K562 (cell line): Measurements from ENCODE around the gene MROH8. TPM values are rescaled to one million over a fixed set of nuclear protein-coding genes. Genes with fewer than 3 reads are reported as not detected.

ENCODE experiments used
- CC2D1A ChIP-seq: fragments of 450-650 bp; IDR thresholded peaks from 2 replicates; pipeline ENCODE4 v1.6.1; 2017; ENCODE audit warnings: mild to moderate bottlenecking
- HMGN3 ChIP-seq: IDR thresholded peaks from 2 replicates; pipeline ENCODE4 v1.6.1; 2011; ENCODE audit warnings: borderline replicate concordance, low read depth, mild to moderate bottlenecking, mixed read lengths, low read length; ENCODE audit not compliant: insufficient read length; ENCODE audit errors: extremely low read depth
- HOXB6 ChIP-seq: fragments of 250-450 bp; sonication (Bioruptor Pico); IDR thresholded peaks from 2 replicates; pipeline ENCODE4 v1.5.1; 2022; ENCODE audit warnings: mild to moderate bottlenecking, borderline replicate concordance
- NFIX ChIP-seq: fragments of 250-450 bp; sonication (Bioruptor Pico); IDR thresholded peaks from 2 replicates; pipeline ENCODE4 v1.4.0; 2020; ENCODE audit warnings: low read depth, mild to moderate bottlenecking, moderate library complexity
- NONO ChIP-seq, 2 experiments: fragments of 200-400 bp in 1 of 2; fragments of 450-650 bp in 1 of 2; formaldehyde crosslinking in 1 of 2; IDR thresholded peaks; 2 replicates each; pipeline ENCODE4 v1.6.1; 2017; ENCODE audit warnings: low read depth in 2 of 2, mild to moderate bottlenecking in 2 of 2, moderate library complexity in 2 of 2, low read length in 1 of 2
- PHF8 ChIP-seq: fragments of 200-600 bp; sonication (generic); IDR thresholded peaks from 2 replicates; pipeline ENCODE4 v1.6.1; 2012; ENCODE audit warnings: mixed run types, mild to moderate bottlenecking, inconsistent platforms, low read length, moderate library complexity, borderline replicate concordance
- PTRF ChIP-seq: fragments of 450-650 bp; IDR thresholded peaks from 2 replicates; pipeline ENCODE4 v1.6.1; 2016; ENCODE audit warnings: mild to moderate bottlenecking, missing genetic modification characterization, missing compliant biosample characterization
- SMARCA4 ChIP-seq: fragments of 450-650 bp; IDR thresholded peaks from 2 replicates; pipeline ENCODE4 v1.6.1; 2016
- STAG1 ChIP-seq: sonication (generic); formaldehyde crosslinking; IDR thresholded peaks from 2 replicates; pipeline ENCODE4 v1.5.0; 2020; ENCODE audit warnings: missing genetic modification reagents, borderline replicate concordance
- ZNF696 ChIP-seq: fragments of 250-450 bp; sonication (Bioruptor Pico); conservative IDR thresholded peaks from 2 replicates; pipeline ENCODE4 v1.4.0; 2020; ENCODE audit warnings: mild to moderate bottlenecking, moderate library complexity
- polyA plus RNA-seq, 8 experiments: library from polyadenylated mRNA; depleted of rRNA in 4 of 8; stranded (reverse) in 5 of 8; unstranded in 3 of 8; fragments of >200 nt; fragmentation: Nextera tagmentation in 2 of 8; fragmentation: Illumina TruSeq in 1 of 8; extraction: Ambion mirVana in 2 of 8; extraction: Trizol in 1 of 8; gene quantifications; 2 replicates each; pipeline versions ENCODE4 v1.2.1 to v1.2.3, GENCODE V29; 2011 to 2014; ENCODE audit warnings: inconsistent platforms in 1 of 8, missing spikeins in 1 of 8
- total RNA-seq, 7 experiments: library from RNA; depleted of rRNA in 6 of 7; stranded (reverse); fragments of >200 nt in 6 of 7; fragmentation: Illumina TruSeq in 2 of 7; extraction: Trizol in 2 of 7; gene quantifications; 2 replicates each; pipeline versions ENCODE4 v1.2.1 to v1.2.3, GENCODE V29; 2011 to 2021; ENCODE audit warnings: low replicate concordance in 1 of 7
- TF ChIP-seq, protein P1 (sequence below): sonication (generic); formaldehyde crosslinking; IDR thresholded peaks from 2 replicates; pipeline ENCODE4 v1.8.1; 2023; ENCODE audit warnings: mild to moderate bottlenecking, missing genetic modification reagents
- TF ChIP-seq, protein P2 (sequence below), 2 experiments: fragments of 450-650 bp; conservative IDR thresholded peaks; 2 replicates each; pipeline ENCODE4 v1.6.1; 2017; ENCODE audit warnings: mild to moderate bottlenecking in 2 of 2, moderate library complexity in 2 of 2
- TF ChIP-seq, protein P3 (sequence below): fragments of 450-650 bp; IDR thresholded peaks from 2 replicates; pipeline ENCODE4 v1.7.0; 2016; ENCODE audit warnings: borderline replicate concordance

MROH8 gene
- total and polyA plus RNA-seq, 9 of the 15 experiments (the other 6 are each of a cell fraction or from before 2014, with no cell fraction given), result 0.21 to 1.5 (median 0.78) TPM

DNA sequence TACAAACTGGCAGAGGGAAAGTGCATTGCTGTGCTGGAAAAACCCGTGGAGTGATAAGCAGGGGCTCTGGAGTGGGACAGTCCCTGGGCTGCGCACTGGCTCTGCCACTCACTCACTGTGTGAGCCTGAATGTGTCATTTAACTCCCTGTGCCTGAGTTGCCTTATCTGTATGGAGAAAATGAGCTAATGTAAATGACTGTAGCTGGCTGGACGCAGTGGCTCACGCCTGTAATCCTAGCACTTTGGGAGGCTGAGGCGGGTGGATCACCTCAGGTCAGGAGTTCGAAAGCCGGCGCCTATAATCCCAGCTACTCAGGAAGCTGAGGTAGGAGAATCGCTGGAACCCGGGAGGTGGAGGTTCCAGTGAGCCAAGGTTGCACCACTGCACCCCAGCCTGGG lies 18.7 kb downstream of the MROH8 start (continued):
- TF ChIP-seq NFIX (CRISPR knock-in tag) (no peak), ZNF696 (CRISPR knock-in tag) (no peak), PHF8 (no peak), PTRF (no peak), CC2D1A (no peak), HOXB6 (CRISPR knock-in tag) (no peak), HMGN3 (no peak), SMARCA4 (peak; percentile 72), NONO (IDR thresholded peaks at IDR 0.05; ENCODE audit: low read depth in 2 of 2, low read length in 1 of 2) (no peak), STAG1 (CRISPR knock-in tag) (no peak)
- TF ChIP-seq, protein P1, sequence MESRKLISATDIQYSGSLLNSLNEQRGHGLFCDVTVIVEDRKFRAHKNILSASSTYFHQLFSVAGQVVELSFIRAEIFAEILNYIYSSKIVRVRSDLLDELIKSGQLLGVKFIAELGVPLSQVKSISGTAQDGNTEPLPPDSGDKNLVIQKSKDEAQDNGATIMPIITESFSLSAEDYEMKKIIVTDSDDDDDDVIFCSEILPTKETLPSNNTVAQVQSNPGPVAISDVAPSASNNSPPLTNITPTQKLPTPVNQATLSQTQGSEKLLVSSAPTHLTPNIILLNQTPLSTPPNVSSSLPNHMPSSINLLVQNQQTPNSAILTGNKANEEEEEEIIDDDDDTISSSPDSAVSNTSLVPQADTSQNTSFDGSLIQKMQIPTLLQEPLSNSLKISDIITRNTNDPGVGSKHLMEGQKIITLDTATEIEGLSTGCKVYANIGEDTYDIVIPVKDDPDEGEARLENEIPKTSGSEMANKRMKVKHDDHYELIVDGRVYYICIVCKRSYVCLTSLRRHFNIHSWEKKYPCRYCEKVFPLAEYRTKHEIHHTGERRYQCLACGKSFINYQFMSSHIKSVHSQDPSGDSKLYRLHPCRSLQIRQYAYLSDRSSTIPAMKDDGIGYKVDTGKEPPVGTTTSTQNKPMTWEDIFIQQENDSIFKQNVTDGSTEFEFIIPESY, result no peak
- TF ChIP-seq, protein P2, sequence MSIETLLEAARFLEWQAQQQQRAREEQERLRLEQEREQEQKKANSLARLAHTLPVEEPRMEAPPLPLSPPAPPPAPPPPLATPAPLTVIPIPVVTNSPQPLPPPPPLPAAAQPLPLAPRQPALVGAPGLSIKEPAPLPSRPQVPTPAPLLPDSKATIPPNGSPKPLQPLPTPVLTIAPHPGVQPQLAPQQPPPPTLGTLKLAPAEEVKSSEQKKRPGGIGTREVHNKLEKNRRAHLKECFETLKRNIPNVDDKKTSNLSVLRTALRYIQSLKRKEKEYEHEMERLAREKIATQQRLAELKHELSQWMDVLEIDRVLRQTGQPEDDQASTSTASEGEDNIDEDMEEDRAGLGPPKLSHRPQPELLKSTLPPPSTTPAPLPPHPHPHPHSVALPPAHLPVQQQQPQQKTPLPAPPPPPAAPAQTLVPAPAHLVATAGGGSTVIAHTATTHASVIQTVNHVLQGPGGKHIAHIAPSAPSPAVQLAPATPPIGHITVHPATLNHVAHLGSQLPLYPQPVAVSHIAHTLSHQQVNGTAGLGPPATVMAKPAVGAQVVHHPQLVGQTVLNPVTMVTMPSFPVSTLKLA (conservative IDR thresholded peaks at IDR 0.05), result no peak
- TF ChIP-seq, protein P3, sequence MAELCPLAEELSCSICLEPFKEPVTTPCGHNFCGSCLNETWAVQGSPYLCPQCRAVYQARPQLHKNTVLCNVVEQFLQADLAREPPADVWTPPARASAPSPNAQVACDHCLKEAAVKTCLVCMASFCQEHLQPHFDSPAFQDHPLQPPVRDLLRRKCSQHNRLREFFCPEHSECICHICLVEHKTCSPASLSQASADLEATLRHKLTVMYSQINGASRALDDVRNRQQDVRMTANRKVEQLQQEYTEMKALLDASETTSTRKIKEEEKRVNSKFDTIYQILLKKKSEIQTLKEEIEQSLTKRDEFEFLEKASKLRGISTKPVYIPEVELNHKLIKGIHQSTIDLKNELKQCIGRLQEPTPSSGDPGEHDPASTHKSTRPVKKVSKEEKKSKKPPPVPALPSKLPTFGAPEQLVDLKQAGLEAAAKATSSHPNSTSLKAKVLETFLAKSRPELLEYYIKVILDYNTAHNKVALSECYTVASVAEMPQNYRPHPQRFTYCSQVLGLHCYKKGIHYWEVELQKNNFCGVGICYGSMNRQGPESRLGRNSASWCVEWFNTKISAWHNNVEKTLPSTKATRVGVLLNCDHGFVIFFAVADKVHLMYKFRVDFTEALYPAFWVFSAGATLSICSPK, result no peak
